ENCODE data around the gene TRPC6.
A peak's percentile ranks its signal among the peaks of the same experiment; 100 is the strongest.

The TRPC6 gene

DNA sequence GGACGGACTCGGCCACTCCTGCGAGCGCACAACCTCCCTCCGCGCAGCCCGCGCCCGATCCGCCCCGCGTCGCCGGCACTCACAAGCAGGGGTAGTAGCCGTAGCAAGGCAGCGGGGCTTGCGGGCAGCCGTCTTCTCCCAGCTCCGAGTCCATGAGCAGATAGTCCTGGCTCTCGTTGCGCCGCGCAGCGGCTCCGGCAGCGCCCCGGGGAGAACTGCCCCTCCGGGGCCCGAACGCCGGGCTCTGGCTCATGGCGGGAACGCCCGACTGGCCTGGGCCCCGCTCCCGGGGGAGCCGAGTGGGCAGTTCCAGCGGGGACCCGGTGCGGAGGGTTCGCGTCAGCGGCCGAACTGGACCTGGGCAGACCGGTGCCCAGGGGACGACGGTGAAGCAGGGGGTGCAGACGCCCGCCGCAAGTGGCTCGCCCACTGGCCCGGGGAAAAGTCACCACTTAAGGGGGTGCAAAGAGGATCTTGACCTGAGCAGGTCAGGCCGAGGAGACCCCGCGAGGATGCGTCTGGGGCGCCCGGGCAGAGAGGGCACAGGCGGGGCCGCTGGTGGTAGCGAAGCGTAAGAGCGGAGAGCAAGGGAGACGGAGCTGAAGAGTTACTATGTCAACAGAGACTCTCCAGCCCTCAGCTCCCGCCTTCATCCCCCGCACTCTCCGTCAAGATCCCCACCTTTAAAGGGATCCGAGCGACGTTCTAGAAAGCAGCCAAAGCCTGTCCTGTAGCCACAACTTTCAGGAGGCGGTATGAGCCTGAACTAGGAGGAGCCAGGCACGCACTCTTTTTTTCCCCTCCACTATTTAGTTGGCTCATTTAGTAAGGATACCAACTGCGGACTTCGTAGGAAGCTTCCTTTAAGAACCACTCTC, at the start of gene TRPC6:
TRPC6 (minus strand) TSS at position 757 of the 878 bp plus-strand sequence; CDS start at position 253, 504 bp downstream.
- peak; percentile 6 for DNase-seq (ENCODE audit: extremely low spot score)
- ChIA-PET POLR2A (no interaction called here), CTCF (no interaction called here)

DNA sequence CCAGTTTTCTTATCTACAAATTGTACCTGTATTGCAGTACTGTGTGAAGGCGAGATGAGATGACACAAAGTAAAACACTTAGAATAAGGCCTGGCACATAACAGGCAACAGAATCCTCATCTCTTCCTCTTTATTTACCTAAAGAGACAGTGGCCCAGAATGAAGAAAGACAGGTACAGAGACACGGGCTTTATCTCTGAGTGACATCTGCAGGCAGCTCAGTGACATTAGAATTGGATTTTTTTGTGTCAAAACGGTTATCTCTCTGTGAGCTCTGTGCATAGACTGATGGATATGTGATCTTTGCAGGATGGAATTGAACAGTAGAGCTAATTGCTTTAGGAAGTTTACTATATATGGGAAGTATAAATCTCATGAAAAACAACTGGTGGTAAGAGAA, 36.2 kb upstream of the TRPC6 start:
- no peak for DNase-seq (ENCODE audit: extremely low spot score)
- POLR2A ChIA-PET, result no interaction called here
- CTCF ChIA-PET, result interaction anchor here (1.1 to 1.4 kb wide), 2 partner anchors 12 to 163 kb away, joined by 3 read pairs; no protein-coding TSS in a partner anchor
- TF ChIP-seq, protein P1, sequence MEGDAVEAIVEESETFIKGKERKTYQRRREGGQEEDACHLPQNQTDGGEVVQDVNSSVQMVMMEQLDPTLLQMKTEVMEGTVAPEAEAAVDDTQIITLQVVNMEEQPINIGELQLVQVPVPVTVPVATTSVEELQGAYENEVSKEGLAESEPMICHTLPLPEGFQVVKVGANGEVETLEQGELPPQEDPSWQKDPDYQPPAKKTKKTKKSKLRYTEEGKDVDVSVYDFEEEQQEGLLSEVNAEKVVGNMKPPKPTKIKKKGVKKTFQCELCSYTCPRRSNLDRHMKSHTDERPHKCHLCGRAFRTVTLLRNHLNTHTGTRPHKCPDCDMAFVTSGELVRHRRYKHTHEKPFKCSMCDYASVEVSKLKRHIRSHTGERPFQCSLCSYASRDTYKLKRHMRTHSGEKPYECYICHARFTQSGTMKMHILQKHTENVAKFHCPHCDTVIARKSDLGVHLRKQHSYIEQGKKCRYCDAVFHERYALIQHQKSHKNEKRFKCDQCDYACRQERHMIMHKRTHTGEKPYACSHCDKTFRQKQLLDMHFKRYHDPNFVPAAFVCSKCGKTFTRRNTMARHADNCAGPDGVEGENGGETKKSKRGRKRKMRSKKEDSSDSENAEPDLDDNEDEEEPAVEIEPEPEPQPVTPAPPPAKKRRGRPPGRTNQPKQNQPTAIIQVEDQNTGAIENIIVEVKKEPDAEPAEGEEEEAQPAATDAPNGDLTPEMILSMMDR (IDR thresholded peaks at IDR 0.05; ENCODE audit: control extremely low read depth, extremely low read depth, low read depth, missing control alignments), result no peak

More for the DNA sequence above, at the start of gene TRPC6:
- TF ChIP-seq, protein P1 (IDR thresholded peaks at IDR 0.05; ENCODE audit: control extremely low read depth, extremely low read depth, low read depth, missing control alignments), result no peak

DNA sequence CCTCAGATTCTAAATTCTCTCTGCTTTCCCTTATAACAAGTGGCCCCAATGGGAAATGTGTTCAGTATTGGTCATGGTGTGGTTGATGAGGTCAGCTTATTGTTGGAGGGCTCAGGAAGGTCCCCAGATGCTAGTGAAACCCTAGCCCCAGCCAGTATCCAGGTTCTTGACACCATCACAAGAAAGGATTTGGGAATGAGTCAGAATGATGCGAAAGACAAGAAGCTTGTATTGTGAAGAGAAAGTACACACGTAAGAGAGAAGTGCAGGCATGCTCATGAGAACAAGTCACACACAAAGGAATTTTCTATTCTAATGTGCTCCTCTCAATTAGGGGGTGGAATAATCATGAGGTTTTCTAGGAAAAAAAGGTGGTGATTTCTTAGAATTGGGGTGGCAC, 34.9 kb upstream of the TRPC6 start:
- POLR2A ChIA-PET, result no interaction called here

DNA sequence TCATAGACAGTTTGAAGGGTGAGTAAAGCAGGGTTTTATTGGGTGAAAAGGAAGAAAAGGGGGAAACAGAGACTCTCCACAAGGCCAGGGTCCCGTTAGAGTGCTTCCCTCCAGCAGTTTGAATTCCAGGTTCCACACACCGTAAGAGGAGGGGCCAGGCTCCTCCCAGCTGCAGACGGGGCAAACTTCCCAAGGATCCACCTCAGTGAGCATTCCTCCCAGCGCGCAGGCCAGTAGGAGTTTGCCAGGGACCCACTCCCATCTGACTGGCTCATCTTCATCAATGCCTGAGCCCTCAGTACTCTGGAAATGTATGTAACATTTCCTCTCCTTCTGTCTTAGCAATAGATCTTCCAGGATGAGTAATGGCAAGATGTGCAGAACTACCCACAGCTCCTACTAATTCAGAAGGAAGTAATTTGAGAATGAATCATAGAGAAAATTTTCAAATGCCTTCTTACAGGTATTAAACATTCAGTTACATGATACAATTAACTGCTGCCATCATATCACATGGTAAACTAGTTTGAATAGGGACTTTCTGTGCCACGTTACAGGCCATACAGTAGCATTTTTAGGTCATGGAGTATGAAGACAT, 34.0 kb upstream of the TRPC6 start:
- ChIA-PET CTCF (interaction anchor here (1.1 kb wide), 1 partner anchor 8 kb away, joined by 4 read pairs; no protein-coding TSS in a partner anchor), POLR2A (no interaction called here)
- no peak for DNase-seq (ENCODE audit: extremely low spot score)
- TF ChIP-seq, protein P1 (IDR thresholded peaks at IDR 0.05; ENCODE audit: control extremely low read depth, extremely low read depth, low read depth, missing control alignments), result no peak

More for the DNA sequence above, 34.9 kb upstream of the TRPC6 start:
- TF ChIP-seq, protein P1 (IDR thresholded peaks at IDR 0.05; ENCODE audit: control extremely low read depth, extremely low read depth, low read depth, missing control alignments), result no peak
- CTCF ChIA-PET, result interaction anchor here (1.1 kb wide), 1 partner anchor 9 kb away, joined by 4 read pairs; no protein-coding TSS in a partner anchor
- no peak for DNase-seq (ENCODE audit: extremely low spot score)

DNA sequence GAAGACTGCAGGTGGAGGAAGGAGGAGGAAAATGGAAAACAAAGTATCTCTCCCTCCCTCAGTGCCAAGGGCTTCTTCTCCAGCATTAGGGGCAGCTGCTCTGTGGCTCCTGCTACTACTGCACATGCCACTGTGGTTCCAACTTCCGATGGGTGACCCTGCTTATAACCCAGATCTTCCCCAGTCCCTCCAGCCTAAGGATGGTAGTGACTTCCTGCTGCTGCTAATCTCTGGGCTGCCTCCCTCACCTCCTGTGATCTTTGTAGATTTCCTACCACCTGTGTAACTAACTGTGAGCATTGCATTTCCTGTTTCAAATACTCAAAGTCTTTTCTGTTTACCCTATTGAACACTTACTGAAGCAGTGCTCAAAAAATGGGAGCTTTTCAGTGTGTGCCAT, 28.7 kb upstream of the TRPC6 start:
- CTCF ChIA-PET, result interaction anchor here (1.9 kb wide), 1 partner anchor 11 kb away, joined by 5 read pairs; no protein-coding TSS in a partner anchor

DNA sequence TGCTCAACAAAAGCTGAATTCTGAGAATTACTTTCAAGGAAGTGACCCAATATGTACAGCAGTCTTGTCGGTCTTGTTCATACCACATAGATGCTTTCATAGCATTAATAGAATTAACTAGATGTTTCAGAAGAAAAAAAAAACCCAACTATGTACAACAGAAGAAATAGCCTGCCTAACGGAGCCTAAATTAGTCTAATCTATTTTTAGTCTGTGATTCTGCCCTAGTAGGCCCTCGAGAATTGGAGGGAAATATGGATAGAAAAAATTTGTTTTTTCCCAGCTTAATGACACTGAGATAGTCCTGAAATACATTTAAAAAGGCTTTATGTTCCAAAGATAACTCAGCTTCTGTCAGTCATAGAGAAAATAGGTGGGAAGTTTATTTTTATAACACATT, 17.1 kb upstream of the TRPC6 start:
- TF ChIP-seq, protein P1 (IDR thresholded peaks at IDR 0.05; ENCODE audit: control extremely low read depth, extremely low read depth, low read depth, missing control alignments), result no peak
- ChIA-PET POLR2A (no interaction called here), CTCF (no interaction called here)
- DNase-seq (ENCODE audit: extremely low spot score), result no peak

More for the DNA sequence above, 28.7 kb upstream of the TRPC6 start:
- TF ChIP-seq, protein P1 (IDR thresholded peaks at IDR 0.05; ENCODE audit: control extremely low read depth, extremely low read depth, low read depth, missing control alignments), result no peak
- POLR2A ChIA-PET, result no interaction called here
- DNase-seq (ENCODE audit: extremely low spot score), result no peak
